Measurements from ENCODE around the gene NXPH1. TPM values are rescaled to one million over a fixed set of nuclear protein-coding genes. Genes with fewer than 3 reads are reported as not detected.

Gene NXPH1
- total and polyA plus RNA-seq, 2 experiments from 2014 or later: 0.45 to 3.0 TPM

- TF ChIP-seq ZNF462 (CRISPR knock-in tag; IDR thresholded peaks at IDR 0.05): no peak
- no peak for TF ChIP-seq POLR2AphosphoS5 (IDR thresholded peaks at IDR 0.05; ENCODE audit: low read depth)
- TF ChIP-seq ZNF114 (CRISPR knock-in tag; IDR thresholded peaks at IDR 0.05): no peak
- no peak for TF ChIP-seq EZH2 (IDR thresholded peaks at IDR 0.05; ENCODE audit: low read depth, unreplicated experiment)
- no peak for TF ChIP-seq ETS1 (IDR thresholded peaks at IDR 0.05)
- TF ChIP-seq CREB1 (CRISPR knock-in tag; IDR thresholded peaks at IDR 0.05; ENCODE audit: low read depth): no peak
Measured at GRCh38 chr7:8627325-8627724, 193.9 kb downstream of the NXPH1 start (continued).

GRCh38 chr7:8628656-8629055 lies 195.2 kb downstream of the NXPH1 start:
- ATAC-seq: no peak
- Histone ChIP-seq H4K20me1 (replicated peaks; ENCODE audit: insufficient read depth) (no peaks in the 10 kb centered on the region), H3K27ac (ENCODE audit: low read depth) (no peak overlapping the region), H2AFZ (no peak overlapping the region), H3K27me3 (ENCODE audit: insufficient read depth) (no peaks in the 10 kb centered on the region), H3F3A (replicated peaks; ENCODE audit: low read depth) (no peaks in the 10 kb centered on the region), H3K9me2 (ENCODE audit: insufficient read depth) (peaks cover 3% of the 10 kb centered on the region; the same call in 1 of the 2 replicates), H3K4me1 (ENCODE audit: insufficient read depth) (peaks cover 17% of the 10 kb centered on the region), H3K4me3 (no peak overlapping the region), H3K36me3 (ENCODE audit: insufficient read depth) (no peaks in the 10 kb centered on the region; the same call in 1 of the 2 replicates), H3K4me2 (no peak overlapping the region), H3K79me2 (replicated peaks; ENCODE audit: insufficient read depth) (no peaks in the 10 kb centered on the region)
- no peak overlapping the region for H3K27ac Mint-ChIP-seq
- no peaks in the 10 kb centered on the region for H3K27me3 Mint-ChIP-seq (ENCODE audit: insufficient read depth, low read depth, poor library complexity)
- no peak for DNase-seq (ENCODE audit: low spot score)
- no peaks in the 10 kb centered on the region for H3K36me3 Mint-ChIP-seq (ENCODE audit: low read depth)
- H3K4me3 Mint-ChIP-seq: no peak overlapping the region
- H3K4me1 Mint-ChIP-seq: peaks cover 9% of the 10 kb centered on the region; the same call in 2 of the 3 replicates
- no peaks in the 10 kb centered on the region for H3K9me3 Mint-ChIP-seq
- TF ChIP-seq POLR2AphosphoS5 (IDR thresholded peaks at IDR 0.05; ENCODE audit: low read depth): no peak
- TF ChIP-seq ETS1 (IDR thresholded peaks at IDR 0.05): no peak
- TF ChIP-seq REST (IDR thresholded peaks at IDR 0.05; ENCODE audit: unreplicated experiment): no peak
- no peak for TF ChIP-seq JUNB (IDR thresholded peaks at IDR 0.05; ENCODE audit: unreplicated experiment)
- no peak for TF ChIP-seq EZH2 (IDR thresholded peaks at IDR 0.05; ENCODE audit: low read depth, unreplicated experiment)
- TF ChIP-seq NANOG (IDR thresholded peaks at IDR 0.05; ENCODE audit: borderline replicate concordance): no peak
- no peak for TF ChIP-seq EZH2phosphoT487 (IDR thresholded peaks at IDR 0.05; ENCODE audit: unreplicated experiment)
- TF ChIP-seq CREB1 (CRISPR knock-in tag; IDR thresholded peaks at IDR 0.05; ENCODE audit: low read depth): no peak
- no peak for TF ChIP-seq ZNF331 (CRISPR knock-in tag; IDR thresholded peaks at IDR 0.05; ENCODE audit: low read depth)
